Sigmoid colon (tissue), 7 donors: ENCODE results near the gene CFDP1. TPM values are rescaled to one million over a fixed set of nuclear protein-coding genes. Genes with fewer than 3 reads are reported as not detected.

Experiments used
- DNase-seq: peaks from one replicate; pipeline ENCODE4 v3.0.0-alpha.2; 2019
- H3K27ac ChIP-seq, 4 donors: fragments of 200-600 bp; sonication (generic); one replicate each; pipeline ENCODE4 v1.5.1; 2016 to 2019; ENCODE audit warnings: mild to moderate bottlenecking in 1 of 4
- H3K27me3 ChIP-seq, 3 donors: fragments of 200-600 bp; sonication (generic); one replicate each; pipeline ENCODE4 v1.5.1; 2019; ENCODE audit warnings: mild to moderate bottlenecking in 1 of 3
- H3K36me3 ChIP-seq, 4 donors: fragments of 200-600 bp; sonication (generic); one replicate each; pipeline ENCODE4 v1.5.1; 2016 to 2019
- H3K4me1 ChIP-seq, 4 donors: fragments of 200-600 bp; sonication (generic); one replicate each; pipeline ENCODE4 v1.5.1; 2017 to 2019
- H3K4me3 ChIP-seq, 4 donors: fragments of 200-600 bp; sonication (generic); one replicate each; pipeline ENCODE4 v1.5.1; 2017 to 2019; ENCODE audit warnings: mild to moderate bottlenecking in 2 of 4, moderate library complexity in 1 of 4
- H3K9me3 ChIP-seq, 4 donors: fragments of 200-600 bp in 3 of 4; sonication (generic) in 3 of 4; one replicate each; pipeline versions ENCODE4 v1.5.1 to v1.6.1; 2013 to 2019
- EP300 ChIP-seq, 4 donors: sonication (generic); formaldehyde crosslinking; IDR thresholded peaks; one replicate each; pipeline ENCODE4 v1.6.1; 2017; ENCODE audit warnings: antibody characterized with exemption in 4 of 4
- POLR2A ChIP-seq, 2 donors: fragments of 450-650 bp; IDR thresholded peaks; one replicate each; pipeline ENCODE4 v1.6.1; 2016; ENCODE audit warnings: antibody characterized with exemption in 2 of 2, mild to moderate bottlenecking in 2 of 2, moderate library complexity in 2 of 2
- POLR2AphosphoS5 ChIP-seq, 4 donors: sonication (generic); formaldehyde crosslinking; IDR thresholded peaks; one replicate each; pipeline ENCODE4 v1.6.1; 2017; ENCODE audit warnings: antibody characterized with exemption in 4 of 4
- WGBS, 2 donors: extraction: QIAGEN DNeasy Blood & Tissue Kit; methylation state at CpG; one replicate each; pipeline ENCODE4 v1.1.7; 2013; 5-methylcytosine and 5-hydroxymethylcytosine counted together
- intact Hi-C: fragments of 100-400 bp; cut with DNase I; formaldehyde crosslinking; loops from one replicate; pipeline ENCODE4 v1.15.1; 2023
- polyA plus RNA-seq, 3 donors: library from polyadenylated mRNA; stranded (reverse); fragments of 200-250 nt; gene quantifications; one replicate each; pipeline ENCODE4 v1.2.3, GENCODE V29; 2013
- total RNA-seq, 4 donors: library from RNA; depleted of rRNA; stranded (reverse); fragments of >200 nt; gene quantifications; one replicate each; pipeline ENCODE4 v1.1.0, GENCODE V29; 2016
- TF ChIP-seq, protein P1 (sequence below), 4 experiments: fragments of 450-650 bp in 3 of 4; fragments of 200-600 bp in 1 of 4; IDR thresholded peaks; one replicate each; pipeline ENCODE4 v1.5.1; 2016 to 2019; ENCODE audit warnings: antibody characterized with exemption in 4 of 4, mild to moderate bottlenecking in 3 of 4, moderate library complexity in 2 of 4
- donor health status: healthy with polysubstance abuse.
- donor health status: Bipolar disorder and iron deficiency.
- donor health status: healthy.

Gene CFDP1
- total and polyA plus RNA-seq, 7 donors, result 42.1 to 382 (median 61.1) TPM

DNA sequence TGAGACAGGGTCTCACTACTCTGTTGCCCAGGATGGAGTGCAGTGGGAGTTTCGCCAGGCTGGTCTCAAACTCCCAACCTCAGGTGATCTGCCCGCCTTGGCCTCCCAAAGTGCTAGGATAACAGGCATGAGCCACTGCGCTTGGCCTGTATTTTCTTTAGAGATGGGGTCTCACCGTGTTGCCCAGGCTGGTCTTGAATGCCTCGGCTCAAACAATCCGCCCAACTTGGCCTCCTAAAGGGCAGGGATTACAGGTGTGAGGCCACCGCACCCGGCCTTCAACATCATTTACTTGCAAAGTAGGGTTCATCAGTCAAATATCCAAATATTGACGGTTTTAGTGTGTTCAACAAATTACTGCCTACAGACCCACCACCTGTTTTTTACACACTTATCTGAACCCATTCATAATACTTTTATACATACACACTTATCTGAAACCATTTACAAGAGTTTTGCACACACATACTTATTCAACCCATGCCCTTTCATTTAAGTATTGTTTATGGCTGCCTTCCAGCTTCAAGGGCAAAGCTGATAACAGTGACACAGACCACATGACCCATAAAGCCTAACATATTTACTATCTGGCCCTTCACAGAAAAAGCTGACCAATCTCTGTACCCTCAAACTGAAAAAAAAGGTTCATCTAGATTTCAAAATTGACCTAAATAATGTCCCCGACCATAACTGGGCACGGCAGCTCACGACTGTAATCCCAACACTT is 19.3 kb upstream of the CFDP1 start:
- DNase-seq, result no peak
- intact Hi-C loops, result no loop called here

DNA sequence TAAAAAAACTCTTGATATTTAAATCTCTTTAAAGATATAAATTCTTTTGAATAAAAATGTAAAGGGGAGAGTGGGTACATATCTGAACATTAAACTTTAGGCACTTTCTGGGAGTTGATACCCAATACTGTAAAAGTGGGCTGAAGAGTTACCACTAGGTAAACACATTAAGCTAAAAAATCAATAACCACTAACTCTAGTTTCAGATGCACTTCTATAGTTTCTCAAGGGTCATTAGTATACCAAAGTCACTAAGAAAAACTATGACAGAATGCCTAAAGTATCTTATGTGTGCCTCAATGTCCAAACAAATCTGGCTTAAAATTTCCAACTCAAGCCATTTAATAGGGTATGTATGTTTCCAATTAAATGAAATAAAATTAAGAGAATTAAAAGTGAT is 13.1 kb upstream of the CFDP1 start:
- Histone ChIP-seq H3K27me3 (no peaks in the 10 kb centered on the region), H3K4me1 (no peaks in the 10 kb centered on the region), H3K36me3 (peaks cover 0 to 42% (median 10%) of the 10 kb centered on the region in 4 donors), H3K9me3 (no peaks in the 10 kb centered on the region), H3K27ac (no peak overlapping the region), H3K4me3 (no peak overlapping the region)
- no peak for DNase-seq
- TF ChIP-seq POLR2A (IDR thresholded peaks at IDR 0.05) (no peak), EP300 (IDR thresholded peaks at IDR 0.05) (no peak), POLR2AphosphoS5 (IDR thresholded peaks at IDR 0.05) (no peak)
- TF ChIP-seq, protein P1, sequence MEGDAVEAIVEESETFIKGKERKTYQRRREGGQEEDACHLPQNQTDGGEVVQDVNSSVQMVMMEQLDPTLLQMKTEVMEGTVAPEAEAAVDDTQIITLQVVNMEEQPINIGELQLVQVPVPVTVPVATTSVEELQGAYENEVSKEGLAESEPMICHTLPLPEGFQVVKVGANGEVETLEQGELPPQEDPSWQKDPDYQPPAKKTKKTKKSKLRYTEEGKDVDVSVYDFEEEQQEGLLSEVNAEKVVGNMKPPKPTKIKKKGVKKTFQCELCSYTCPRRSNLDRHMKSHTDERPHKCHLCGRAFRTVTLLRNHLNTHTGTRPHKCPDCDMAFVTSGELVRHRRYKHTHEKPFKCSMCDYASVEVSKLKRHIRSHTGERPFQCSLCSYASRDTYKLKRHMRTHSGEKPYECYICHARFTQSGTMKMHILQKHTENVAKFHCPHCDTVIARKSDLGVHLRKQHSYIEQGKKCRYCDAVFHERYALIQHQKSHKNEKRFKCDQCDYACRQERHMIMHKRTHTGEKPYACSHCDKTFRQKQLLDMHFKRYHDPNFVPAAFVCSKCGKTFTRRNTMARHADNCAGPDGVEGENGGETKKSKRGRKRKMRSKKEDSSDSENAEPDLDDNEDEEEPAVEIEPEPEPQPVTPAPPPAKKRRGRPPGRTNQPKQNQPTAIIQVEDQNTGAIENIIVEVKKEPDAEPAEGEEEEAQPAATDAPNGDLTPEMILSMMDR (IDR thresholded peaks at IDR 0.05), result no peak
- intact Hi-C loops, result no loop called here

More for the DNA sequence above, 19.3 kb upstream of the CFDP1 start:
- Histone ChIP-seq H3K27ac (no peak overlapping the region), H3K4me1 (peaks cover 0 to 4% (median 0%) of the 10 kb centered on the region in 4 donors), H3K4me3 (no peak overlapping the region), H3K27me3 (no peaks in the 10 kb centered on the region), H3K9me3 (no peaks in the 10 kb centered on the region), H3K36me3 (peaks cover 0 to 30% (median 6%) of the 10 kb centered on the region in 4 donors)
- WGBS, 2 donors, result 81 to 92% methylated on average over 12 of the region's 12 CpGs
- no peak for TF ChIP-seq POLR2AphosphoS5 (IDR thresholded peaks at IDR 0.05)
- TF ChIP-seq, protein P1 (IDR thresholded peaks at IDR 0.05), result no peak
- TF ChIP-seq POLR2A (IDR thresholded peaks at IDR 0.05), result no peak
- TF ChIP-seq EP300 (IDR thresholded peaks at IDR 0.05), result no peak

GRCh38 chr16:75445298-75445697 is 12.0 kb upstream of the CFDP1 start:
- no peaks in the 10 kb centered on the region for H3K27me3 ChIP-seq
- WGBS, 2 donors, result 73 to 87% methylated on average over 5 of the region's 5 CpGs
- H3K36me3 ChIP-seq, result peaks cover 0 to 31% (median 5%) of the 10 kb centered on the region in 4 donors
- no peaks in the 10 kb centered on the region for H3K9me3 ChIP-seq
- H3K4me3 ChIP-seq, result no peak overlapping the region
- no peak for DNase-seq
- intact Hi-C loops, result no loop called here
- H3K27ac ChIP-seq, result no peak overlapping the region
- TF ChIP-seq EP300 (IDR thresholded peaks at IDR 0.05), result no peak
- no peak for TF ChIP-seq POLR2A (IDR thresholded peaks at IDR 0.05)
- TF ChIP-seq, protein P1 (IDR thresholded peaks at IDR 0.05), result no peak
- TF ChIP-seq POLR2AphosphoS5 (IDR thresholded peaks at IDR 0.05), result no peak
- no peaks in the 10 kb centered on the region for H3K4me1 ChIP-seq

DNA sequence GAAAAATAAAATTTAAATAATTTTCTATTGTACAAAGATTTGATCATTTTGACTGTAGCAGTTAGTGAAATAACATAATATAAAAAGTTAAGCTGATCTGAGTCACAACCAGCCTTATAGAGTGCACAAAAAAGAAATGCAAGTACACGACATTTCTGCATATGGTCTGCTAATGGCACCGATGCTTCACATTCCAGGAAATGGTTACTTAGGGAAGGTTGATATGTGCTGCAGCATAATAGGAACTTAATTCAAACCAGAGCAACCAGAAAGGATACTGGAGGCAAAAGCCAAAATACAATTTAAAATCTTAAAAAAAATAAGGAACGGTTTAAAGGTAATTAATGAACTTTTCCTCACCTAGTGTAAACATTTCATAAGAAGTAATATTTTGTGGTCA is 10.0 kb upstream of the CFDP1 start:
- TF ChIP-seq, protein P1 (IDR thresholded peaks at IDR 0.05), result no peak
- TF ChIP-seq EP300 (IDR thresholded peaks at IDR 0.05) (no peak), POLR2AphosphoS5 (IDR thresholded peaks at IDR 0.05) (no peak), POLR2A (IDR thresholded peaks at IDR 0.05) (no peak)
- Histone ChIP-seq H3K4me1 (no peaks in the 10 kb centered on the region), H3K9me3 (no peaks in the 10 kb centered on the region), H3K36me3 (peaks cover 0 to 20% (median 4%) of the 10 kb centered on the region in 4 donors), H3K27me3 (no peaks in the 10 kb centered on the region), H3K27ac (no peak overlapping the region), H3K4me3 (no peak overlapping the region)
- WGBS, 2 donors, result 87 to 89% methylated on average over 3 of the region's 3 CpGs
- DNase-seq, result no peak
- intact Hi-C loops, result no loop called here
